ENCODE results near the gene EPHB1. TPM values are rescaled to one million over a fixed set of nuclear protein-coding genes. Genes with fewer than 3 reads are reported as not detected.

The EPHB1 gene
- total RNA-seq, 1 experiment from 2014 or later: 0.11 TPM

DNA sequence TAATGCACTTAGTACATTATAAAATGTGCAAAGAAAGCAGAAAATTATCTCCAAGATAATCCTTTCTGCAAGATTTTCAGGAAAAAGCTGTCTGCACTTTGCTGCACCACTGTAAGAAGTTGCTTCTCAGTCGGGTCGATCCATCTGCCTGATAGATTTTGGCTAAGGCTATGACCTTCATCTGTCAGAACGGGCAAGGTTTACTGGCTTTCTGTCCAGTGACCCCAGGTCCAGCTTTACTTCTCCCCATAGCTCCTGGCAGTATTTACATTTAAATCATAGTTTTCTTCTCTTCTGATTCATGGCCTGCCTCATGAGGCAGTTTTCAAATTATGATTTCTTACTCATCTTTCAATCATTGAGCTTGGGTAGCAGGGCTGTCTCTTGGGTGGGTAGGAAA is 422.7 kb downstream of the EPHB1 start:
- intact Hi-C loops (cut with micrococcal nuclease; ENCODE audit: unreplicated experiment): no loop called here
- no peaks in the 10 kb centered on the region for H3K9me3 ChIP-seq (ENCODE audit: low read depth, low read length, poor library complexity, severe bottlenecking)
- BruUV-seq (replicated peaks): no TSS peak
- no peaks in the 10 kb centered on the region for H3K36me3 ChIP-seq (ENCODE audit: insufficient read depth, low read length, poor library complexity, severe bottlenecking)
- no peak overlapping the region for H3K4me3 ChIP-seq (ENCODE audit: low read depth, low read length, poor library complexity, severe bottlenecking)
- TF ChIP-seq, protein P1, sequence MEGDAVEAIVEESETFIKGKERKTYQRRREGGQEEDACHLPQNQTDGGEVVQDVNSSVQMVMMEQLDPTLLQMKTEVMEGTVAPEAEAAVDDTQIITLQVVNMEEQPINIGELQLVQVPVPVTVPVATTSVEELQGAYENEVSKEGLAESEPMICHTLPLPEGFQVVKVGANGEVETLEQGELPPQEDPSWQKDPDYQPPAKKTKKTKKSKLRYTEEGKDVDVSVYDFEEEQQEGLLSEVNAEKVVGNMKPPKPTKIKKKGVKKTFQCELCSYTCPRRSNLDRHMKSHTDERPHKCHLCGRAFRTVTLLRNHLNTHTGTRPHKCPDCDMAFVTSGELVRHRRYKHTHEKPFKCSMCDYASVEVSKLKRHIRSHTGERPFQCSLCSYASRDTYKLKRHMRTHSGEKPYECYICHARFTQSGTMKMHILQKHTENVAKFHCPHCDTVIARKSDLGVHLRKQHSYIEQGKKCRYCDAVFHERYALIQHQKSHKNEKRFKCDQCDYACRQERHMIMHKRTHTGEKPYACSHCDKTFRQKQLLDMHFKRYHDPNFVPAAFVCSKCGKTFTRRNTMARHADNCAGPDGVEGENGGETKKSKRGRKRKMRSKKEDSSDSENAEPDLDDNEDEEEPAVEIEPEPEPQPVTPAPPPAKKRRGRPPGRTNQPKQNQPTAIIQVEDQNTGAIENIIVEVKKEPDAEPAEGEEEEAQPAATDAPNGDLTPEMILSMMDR (conservative IDR thresholded peaks at IDR 0.05; ENCODE audit: low read depth, low read length): no peak
- no peak for TF ChIP-seq EZH2 (IDR thresholded peaks at IDR 0.05; ENCODE audit: borderline replicate concordance, low read depth, low read length, poor library complexity, severe bottlenecking)
- no peak overlapping the region for H3K27ac ChIP-seq (ENCODE audit: low read depth, low read length, poor library complexity, severe bottlenecking)
- H3K4me1 ChIP-seq (ENCODE audit: insufficient read depth, low read length, poor library complexity, severe bottlenecking): no peaks in the 10 kb centered on the region
- POLR2A ChIA-PET (ENCODE audit: low non-redundant PET): no interaction called here
- CTCF ChIA-PET: no interaction called here
- no peak for DNase-seq (ENCODE audit: low spot score)
- H3K27me3 ChIP-seq (replicated peaks; ENCODE audit: insufficient read depth, low read depth, low read length, poor library complexity): no peaks in the 10 kb centered on the region

GRCh38 chr3:135218304-135218703 is 423.2 kb downstream of the EPHB1 start:
- Histone ChIP-seq H3K4me1 (ENCODE audit: insufficient read depth, low read length, poor library complexity, severe bottlenecking) (no peaks in the 10 kb centered on the region), H3K9me3 (ENCODE audit: low read depth, low read length, poor library complexity, severe bottlenecking) (no peaks in the 10 kb centered on the region), H3K36me3 (ENCODE audit: insufficient read depth, low read length, poor library complexity, severe bottlenecking) (no peaks in the 10 kb centered on the region), H3K27ac (ENCODE audit: low read depth, low read length, poor library complexity, severe bottlenecking) (no peak overlapping the region), H3K4me3 (ENCODE audit: low read depth, low read length, poor library complexity, severe bottlenecking) (no peak overlapping the region), H3K27me3 (replicated peaks; ENCODE audit: insufficient read depth, low read depth, low read length, poor library complexity) (no peaks in the 10 kb centered on the region)
- ChIA-PET CTCF (no interaction called here), POLR2A (ENCODE audit: low non-redundant PET) (no interaction called here)
- TF ChIP-seq EZH2 (IDR thresholded peaks at IDR 0.05; ENCODE audit: borderline replicate concordance, low read depth, low read length, poor library complexity, severe bottlenecking): no peak
- TF ChIP-seq, protein P1 (conservative IDR thresholded peaks at IDR 0.05; ENCODE audit: low read depth, low read length): no peak
- intact Hi-C loops (cut with micrococcal nuclease; ENCODE audit: unreplicated experiment): no loop called here
- DNase-seq (ENCODE audit: low spot score): no peak
- BruUV-seq (replicated peaks): no TSS peak

DNA sequence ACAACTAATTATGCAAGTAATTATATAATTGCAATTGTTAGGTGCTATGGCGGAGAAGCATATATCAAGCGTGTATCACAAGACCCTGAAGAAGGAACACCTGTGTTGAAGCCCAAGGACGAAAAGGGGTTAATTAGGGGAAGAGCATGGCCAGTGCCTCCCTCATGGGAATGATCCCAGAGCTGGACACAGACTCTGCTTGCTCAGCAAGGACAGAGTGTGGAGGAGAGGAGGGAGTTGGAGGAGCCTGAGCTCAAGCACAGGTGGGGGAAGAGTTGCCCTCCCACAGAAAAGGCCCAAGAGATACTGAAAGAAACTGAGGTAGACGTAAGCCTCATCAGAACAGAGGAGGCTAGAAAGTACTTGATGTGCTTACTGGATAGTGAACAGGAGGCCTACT is 423.7 kb downstream of the EPHB1 start:
- Histone ChIP-seq H3K27ac (ENCODE audit: low read depth, low read length, poor library complexity, severe bottlenecking) (no peak overlapping the region), H3K4me1 (ENCODE audit: insufficient read depth, low read length, poor library complexity, severe bottlenecking) (no peaks in the 10 kb centered on the region), H3K4me3 (ENCODE audit: low read depth, low read length, poor library complexity, severe bottlenecking) (no peak overlapping the region), H3K9me3 (ENCODE audit: low read depth, low read length, poor library complexity, severe bottlenecking) (no peaks in the 10 kb centered on the region), H3K27me3 (replicated peaks; ENCODE audit: insufficient read depth, low read depth, low read length, poor library complexity) (no peaks in the 10 kb centered on the region), H3K36me3 (ENCODE audit: insufficient read depth, low read length, poor library complexity, severe bottlenecking) (no peaks in the 10 kb centered on the region)
- BruUV-seq (replicated peaks): no TSS peak
- intact Hi-C loops (cut with micrococcal nuclease; ENCODE audit: unreplicated experiment): no loop called here
- TF ChIP-seq, protein P1 (conservative IDR thresholded peaks at IDR 0.05; ENCODE audit: low read depth, low read length): no peak
- no peak for TF ChIP-seq EZH2 (IDR thresholded peaks at IDR 0.05; ENCODE audit: borderline replicate concordance, low read depth, low read length, poor library complexity, severe bottlenecking)
- ChIA-PET POLR2A (ENCODE audit: low non-redundant PET) (no interaction called here), CTCF (no interaction called here)
- no peak for DNase-seq (ENCODE audit: low spot score)

All from A673 (cell line).